Measurements from ENCODE around the gene POMT1. TPM values are rescaled to one million over a fixed set of nuclear protein-coding genes. Genes with fewer than 3 reads are reported as not detected.

The POMT1 gene
- total RNA-seq, 2 donors from 2014 or later, result 13.7 to 16.4 TPM

GRCh38 chr9:131552030-131552429 lies 49.3 kb downstream of the POMT1 start:
- TF ChIP-seq CTCF (IDR thresholded peaks at IDR 0.05), result no peak
- Histone ChIP-seq H3K36me3 (no peaks in the 10 kb centered on the region), H3K27ac (no peak overlapping the region), H3K27me3 (peaks cover 0 to 5% of the 10 kb centered on the region in 2 donors), H3K4me1 (peaks cover 0 to 2% of the 10 kb centered on the region in 2 donors), H3K4me3 (no peak overlapping the region), H3K9me3 (peaks cover 0 to 3% of the 10 kb centered on the region in 2 donors)
- DNase-seq (ENCODE audit: low spot score), result no peak

GRCh38 chr9:131554087-131554842 lies 51.5 kb downstream of the POMT1 start:
- DNase-seq (ENCODE audit: low spot score), result no peak
- no peaks in the 10 kb centered on the region for H3K36me3 ChIP-seq
- TF ChIP-seq CTCF (IDR thresholded peaks at IDR 0.05), result no peak
- H3K9me3 ChIP-seq, result peaks cover 0 to 3% of the 10 kb centered on the region in 2 donors
- H3K4me3 ChIP-seq, result no peak overlapping the region
- H3K27me3 ChIP-seq, result peaks cover 0 to 5% of the 10 kb centered on the region in 2 donors
- no peak overlapping the region for H3K27ac ChIP-seq
- no peaks in the 10 kb centered on the region for H3K4me1 ChIP-seq

- no peak overlapping the region for H3K4me3 ChIP-seq
- TF ChIP-seq CTCF (IDR thresholded peaks at IDR 0.05), result no peak
- H3K36me3 ChIP-seq, result no peaks in the 10 kb centered on the region
- peaks cover 0 to 3% of the 10 kb centered on the region in 2 donors for H3K9me3 ChIP-seq
- no peak overlapping the region for H3K27ac ChIP-seq
- peaks cover 0 to 5% of the 10 kb centered on the region in 2 donors for H3K27me3 ChIP-seq
- no peak for DNase-seq (ENCODE audit: low spot score)
- no peaks in the 10 kb centered on the region for H3K4me1 ChIP-seq
Measured at GRCh38 chr9:131554843-131555351, 52.2 kb downstream of the POMT1 start.

GRCh38 chr9:131555841-131556673 lies 53.3 kb downstream of the POMT1 start:
- Histone ChIP-seq H3K9me3 (peaks cover 0 to 3% of the 10 kb centered on the region in 2 donors), H3K4me1 (no peaks in the 10 kb centered on the region), H3K4me3 (no peak overlapping the region), H3K27me3 (peaks cover 0 to 5% of the 10 kb centered on the region in 2 donors), H3K36me3 (no peaks in the 10 kb centered on the region), H3K27ac (no peak overlapping the region)
- TF ChIP-seq CTCF (IDR thresholded peaks at IDR 0.05), result no peak
- DNase-seq (ENCODE audit: low spot score), result no peak

- no peak for TF ChIP-seq CTCF (IDR thresholded peaks at IDR 0.05)
- no peak overlapping the region for H3K27ac ChIP-seq
- H3K27me3 ChIP-seq, result peaks cover 0 to 5% of the 10 kb centered on the region in 2 donors
- H3K9me3 ChIP-seq, result peaks cover 0 to 12% of the 10 kb centered on the region in 2 donors
- no peaks in the 10 kb centered on the region for H3K4me1 ChIP-seq
- no peaks in the 10 kb centered on the region for H3K36me3 ChIP-seq
- no peak for DNase-seq (ENCODE audit: low spot score)
- no peak overlapping the region for H3K4me3 ChIP-seq
Measured at GRCh38 chr9:131557855-131558548, 55.3 kb downstream of the POMT1 start.

Measured in right atrium auricular region (tissue), 2 donors.